A549 (cell line): ENCODE results near the gene VGF. TPM values are rescaled to one million over a fixed set of nuclear protein-coding genes. Genes with fewer than 3 reads are reported as not detected.

ENCODE experiments used
- ATAC-seq, 2 experiments: fragments of 200-7000 bp in 1 of 2; fragments of >200 bp in 1 of 2; cut with Nextera tagmentation in 1 of 2; cut with Tn5 transposase in 1 of 2; 3 replicates each; pipeline versions ENCODE4 v1.8.0 to v1.9.1; 2018 to 2020; ENCODE audit warnings: mild to moderate bottlenecking in 1 of 2, moderate library complexity in 1 of 2
- CTCF ChIA-PET: fragments of 300-600 bp; sonication (Branson Sonifier 250); formaldehyde crosslinking; extraction: SDS; loops from one replicate; lab custom pipeline; 2021; ENCODE audit warnings: antibody characterized with exemption, inconsistent platforms; lab: Yijun Ruan, JAX
- POLR2A ChIA-PET: fragments of 350-600 bp; formaldehyde crosslinking; extraction: SDS; loops from one replicate; lab custom pipeline; 2021; ENCODE audit warnings: antibody characterized with exemption, inconsistent platforms; lab: Yijun Ruan, JAX
- DNase-seq, 2 experiments: peaks; one replicate each; pipeline versions ENCODE4 v3.0.0 to v3.0.0-alpha.2; 2011 to 2016; ENCODE audit warnings: low read depth in 1 of 2, low spot score in 1 of 2
- FAIRE-seq: peaks from 2 replicates; lab custom pipeline; 2011; peaks lifted over from hg19 to GRCh38; lab: Jason Lieb, UNC
- H3K27ac ChIP-seq, 2 experiments: fragments of >200 bp; sonication (Bioruptor Twin); formaldehyde crosslinking; 3 replicates each; pipeline ENCODE4 v1.5.1; 2016 to 2017
- H3K4me1 ChIP-seq: fragments of >200 bp; sonication (Bioruptor Twin); formaldehyde crosslinking; 3 replicates; pipeline ENCODE4 v1.6.1; 2016
- H3K4me2 ChIP-seq: fragments of >200 bp; sonication (Bioruptor Twin); formaldehyde crosslinking; 3 replicates; pipeline ENCODE4 v1.6.1; 2016
- H3K4me3 ChIP-seq: fragments of >200 bp; sonication (Bioruptor Twin); formaldehyde crosslinking; 3 replicates; pipeline ENCODE4 v1.5.1; 2016
- H3K9me3 ChIP-seq: fragments of >200 bp; sonication (Bioruptor Twin); formaldehyde crosslinking; 3 replicates; pipeline ENCODE4 v1.6.1; 2016
- BHLHE40 ChIP-seq: IDR thresholded peaks from 2 replicates; pipeline ENCODE4 v1.6.1; 2012; ENCODE audit warnings: low read depth, low read length, inconsistent platforms
- CBX8 ChIP-seq: fragments of 200-600 bp; sonication (generic); IDR thresholded peaks from 2 replicates; pipeline ENCODE4 v1.6.1; 2016
- CHD2 ChIP-seq: fragments of 150-350 bp; IDR thresholded peaks from 2 replicates; pipeline ENCODE4 v1.6.1; 2014; ENCODE audit warnings: low read length; ENCODE audit not compliant: partially characterized antibody
- EP300 ChIP-seq, 2 experiments: fragments of >200 bp; sonication (Bioruptor Twin); formaldehyde crosslinking; IDR thresholded peaks; 2 replicates in 1 of 2; 3 replicates in 1 of 2; pipeline ENCODE4 v1.6.1; 2016 to 2017
- ESRRA ChIP-seq: fragments of 150-350 bp; IDR thresholded peaks from 2 replicates; pipeline ENCODE4 v1.6.1; 2014; ENCODE audit warnings: mild to moderate bottlenecking, low read length, borderline replicate concordance
- FOSB ChIP-seq: fragments of 250-450 bp; sonication (Bioruptor Pico); IDR thresholded peaks from 2 replicates; pipeline ENCODE4 v1.5.0; 2020; ENCODE audit warnings: mild to moderate bottlenecking, moderate library complexity
- FOSL2 ChIP-seq, 2 experiments: fragments of 450-650 bp in 1 of 2; fragments of >200 bp in 1 of 2; sonication (Bioruptor Twin) in 1 of 2; formaldehyde crosslinking; IDR thresholded peaks; 2 replicates each; pipeline versions ENCODE4 v1.5.0 to v1.6.1; 2016 to 2020; ENCODE audit warnings: mild to moderate bottlenecking in 1 of 2, moderate library complexity in 1 of 2
- GATA3 ChIP-seq: IDR thresholded peaks from 2 replicates; pipeline ENCODE4 v1.6.1; 2012; ENCODE audit warnings: borderline replicate concordance
- HDAC2 ChIP-seq: fragments of 200-600 bp; sonication (generic); IDR thresholded peaks from 2 replicates; pipeline ENCODE4 v1.6.1; 2016
- HOXA7 ChIP-seq: fragments of 250-450 bp; sonication (Bioruptor Pico); IDR thresholded peaks from 2 replicates; pipeline ENCODE4 v1.5.0; 2020; ENCODE audit warnings: mild to moderate bottlenecking, moderate library complexity
- HOXB5 ChIP-seq: fragments of 250-450 bp; sonication (Bioruptor Pico); IDR thresholded peaks from 2 replicates; pipeline ENCODE4 v1.5.0; 2020; ENCODE audit warnings: mild to moderate bottlenecking, moderate library complexity
- MAFK ChIP-seq: fragments of 450-650 bp; IDR thresholded peaks from 2 replicates; pipeline ENCODE4 v1.6.1; 2014; ENCODE audit not compliant: partially characterized antibody
- MAZ ChIP-seq: fragments of 150-350 bp; IDR thresholded peaks from 2 replicates; pipeline ENCODE4 v1.6.1; 2014; ENCODE audit warnings: antibody characterized with exemption, low read depth, low read length, borderline replicate concordance
- MYC ChIP-seq: IDR thresholded peaks from 2 replicates; pipeline ENCODE4 v1.6.1; 2012; ENCODE audit warnings: mild to moderate bottlenecking, inconsistent platforms, low read length, improper control_type of control experiment, borderline replicate concordance
- PHF8 ChIP-seq: fragments of 200-600 bp; sonication (generic); IDR thresholded peaks from 2 replicates; pipeline ENCODE4 v1.6.1; 2016; ENCODE audit warnings: low read depth, mild to moderate bottlenecking, antibody characterized with exemption, moderate library complexity, borderline replicate concordance
- POLR2A ChIP-seq: IDR thresholded peaks from 2 replicates; pipeline ENCODE4 v1.6.1; 2012; ENCODE audit warnings: mild to moderate bottlenecking, low read length
- RAD21 ChIP-seq, 2 experiments: fragments of >200 bp in 1 of 2; sonication (Bioruptor Twin) in 1 of 2; formaldehyde crosslinking in 1 of 2; IDR thresholded peaks in 1 of 2; conservative IDR thresholded peaks in 1 of 2; 2 replicates in 1 of 2; 3 replicates in 1 of 2; pipeline ENCODE4 v1.6.1; 2012 to 2018; ENCODE audit warnings: inconsistent platforms in 1 of 2
- RCOR1 ChIP-seq: fragments of 150-350 bp; IDR thresholded peaks from 2 replicates; pipeline ENCODE4 v1.6.1; 2014; ENCODE audit warnings: antibody characterized with exemption, low read length, low read depth
- RFX5 ChIP-seq: fragments of 450-650 bp; IDR thresholded peaks from 2 replicates; pipeline ENCODE4 v1.7.1; 2014; ENCODE audit warnings: antibody characterized with exemption, mild to moderate bottlenecking, moderate library complexity
- SMC3 ChIP-seq: fragments of >200 bp; sonication (Bioruptor Twin); formaldehyde crosslinking; IDR thresholded peaks from 3 replicates; pipeline ENCODE4 v1.6.1; 2018; ENCODE audit warnings: inconsistent platforms
- TFCP2L1 ChIP-seq: fragments of 250-450 bp; sonication (Bioruptor Pico); IDR thresholded peaks from 2 replicates; pipeline ENCODE4 v1.5.0; 2021; ENCODE audit warnings: mild to moderate bottlenecking
- ZC3H11A ChIP-seq: fragments of 450-650 bp; IDR thresholded peaks from 2 replicates; pipeline ENCODE4 v1.6.1; 2014; ENCODE audit warnings: antibody characterized with exemption, mild to moderate bottlenecking
- ZFP36 ChIP-seq: fragments of 450-650 bp; IDR thresholded peaks from 2 replicates; pipeline ENCODE4 v1.6.1; 2014; ENCODE audit warnings: borderline replicate concordance; ENCODE audit not compliant: partially characterized antibody
- ZSCAN20 ChIP-seq: fragments of 250-450 bp; sonication (Bioruptor Pico); IDR thresholded peaks from 2 replicates; pipeline ENCODE4 v1.8.0; 2022; ENCODE audit warnings: mild to moderate bottlenecking, moderate library complexity
- WGBS: methylation state at CpG from one replicate; pipeline ENCODE4 v1.1.6; 2017; ENCODE audit errors: missing lambda C conversion rate; 5-methylcytosine and 5-hydroxymethylcytosine counted together
- polyA plus RNA-seq, 4 experiments: library from polyadenylated mRNA; depleted of rRNA in 3 of 4; stranded (reverse); fragments of >200 nt; fragmentation: RNase III in 1 of 4; extraction: RNeasy Plus Mini Kit Qiagen cat#74134 plus additional on column Dnase treatment in 1 of 4; gene quantifications; 2 replicates in 3 of 4; 3 replicates in 1 of 4; pipeline ENCODE4 v1.2.3, GENCODE V29; 2011 to 2017
- TF ChIP-seq, protein P1 (sequence below): IDR thresholded peaks from 2 replicates; pipeline ENCODE4 v1.6.1; 2012
- TF ChIP-seq, protein P2 (sequence below): fragments of 250-450 bp; sonication (Bioruptor Pico); IDR thresholded peaks from 2 replicates; pipeline ENCODE4 v1.5.0; 2021; ENCODE audit warnings: mild to moderate bottlenecking, moderate library complexity, borderline replicate concordance
- TF ChIP-seq, protein P3 (sequence below): IDR thresholded peaks from 2 replicates; pipeline ENCODE4 v1.6.1; 2012
- TF ChIP-seq, protein P4 (sequence below): fragments of 450-650 bp; IDR thresholded peaks from 2 replicates; pipeline ENCODE4 v1.6.1; 2014; ENCODE audit warnings: antibody characterized with exemption

VGF gene
- polyA plus RNA-seq, 2 of the 4 experiments (the other 2 are of a cell fraction): 0.16 to 2.7 TPM

DNA sequence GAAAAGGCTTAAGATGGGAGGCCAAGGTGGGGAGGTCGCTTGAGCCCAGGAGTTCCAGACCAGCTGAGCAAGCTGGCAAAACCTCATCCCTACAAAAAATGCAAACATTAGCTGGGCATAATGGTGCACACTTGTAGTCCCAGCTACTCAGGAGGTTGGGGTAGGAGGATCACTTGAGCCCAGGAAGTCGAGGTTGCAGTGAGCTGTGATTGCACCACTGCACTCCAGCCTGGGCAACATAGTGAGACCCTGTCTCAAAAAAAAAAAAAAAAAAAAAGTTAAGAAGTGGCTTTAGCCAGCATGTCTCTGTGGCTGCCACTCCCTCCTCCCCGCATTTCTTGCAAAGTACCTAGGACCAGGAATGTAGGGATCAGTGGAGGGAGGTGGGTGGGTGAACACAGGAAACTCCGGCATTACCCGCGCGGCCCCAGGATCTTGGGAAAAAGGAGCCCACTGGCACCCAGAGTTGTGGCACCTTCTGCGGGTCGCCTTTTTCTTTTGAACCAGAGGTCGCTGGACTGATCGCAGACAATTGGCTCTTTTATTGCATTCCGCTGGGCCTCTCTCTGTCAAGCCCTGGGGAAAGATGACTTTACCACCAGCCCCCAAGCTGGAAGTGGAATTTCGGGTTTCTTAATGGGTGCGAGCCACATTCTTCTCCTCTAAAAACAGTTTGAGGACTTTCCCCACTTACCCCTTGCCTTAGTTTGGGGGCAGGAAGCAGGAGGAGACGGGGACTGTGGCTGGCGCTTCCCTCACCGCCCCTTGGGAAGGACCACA is 3.5 kb downstream of the VGF start:
- 80% methylated on average over 17 of the region's 17 CpGs for WGBS
- Histone ChIP-seq H3K4me3 (0 out of 3 replicates have a peak overlapping the region, but pooled peaks have one; percentile 54), H3K27ac (peak overlapping the region; percentile 74 to 83; a peak in 5 of 6 replicates), H3K4me2 (peak overlapping the region; percentile 98)
- no peak for FAIRE-seq
- DNase-seq: no peak
- POLR2A ChIA-PET: interaction anchor here (1.4 kb wide), 1 partner anchor 12 kb away, joined by 4 read pairs; no protein-coding TSS in a partner anchor
- TF ChIP-seq ZFP36 (no peak), FOSB (CRISPR knock-in tag) (no peak), TFCP2L1 (CRISPR knock-in tag) (no peak), MAZ (no peak), PHF8 (no peak), MAFK (no peak), CBX8 (no peak), CHD2 (no peak), FOSL2 (IDR thresholded peaks at IDR 0.05) (no peak), FOSL2 (CRISPR knock-in tag; IDR thresholded peaks at IDR 0.05) (no peak), RCOR1 (no peak), MYC (no peak), HDAC2 (no peak), SMC3 (no peak)
- TF ChIP-seq, protein P1, sequence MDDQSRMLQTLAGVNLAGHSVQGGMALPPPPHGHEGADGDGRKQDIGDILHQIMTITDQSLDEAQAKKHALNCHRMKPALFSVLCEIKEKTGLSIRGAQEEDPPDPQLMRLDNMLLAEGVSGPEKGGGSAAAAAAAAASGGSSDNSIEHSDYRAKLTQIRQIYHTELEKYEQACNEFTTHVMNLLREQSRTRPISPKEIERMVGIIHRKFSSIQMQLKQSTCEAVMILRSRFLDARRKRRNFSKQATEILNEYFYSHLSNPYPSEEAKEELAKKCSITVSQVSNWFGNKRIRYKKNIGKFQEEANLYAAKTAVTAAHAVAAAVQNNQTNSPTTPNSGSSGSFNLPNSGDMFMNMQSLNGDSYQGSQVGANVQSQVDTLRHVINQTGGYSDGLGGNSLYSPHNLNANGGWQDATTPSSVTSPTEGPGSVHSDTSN: no peak
- TF ChIP-seq, all 56 proteins: peak for 0
- no peaks in the 10 kb centered on the region for H3K9me3 ChIP-seq
- no peak for ATAC-seq
- CTCF ChIA-PET: interaction anchor here (0.8 to 16.1 kb wide), 6 partner anchors 9 to 121 kb away, joined by 3 to 235 read pairs (median 6); no protein-coding TSS in a partner anchor
- peaks cover 70% of the 10 kb centered on the region for H3K4me1 ChIP-seq

DNA sequence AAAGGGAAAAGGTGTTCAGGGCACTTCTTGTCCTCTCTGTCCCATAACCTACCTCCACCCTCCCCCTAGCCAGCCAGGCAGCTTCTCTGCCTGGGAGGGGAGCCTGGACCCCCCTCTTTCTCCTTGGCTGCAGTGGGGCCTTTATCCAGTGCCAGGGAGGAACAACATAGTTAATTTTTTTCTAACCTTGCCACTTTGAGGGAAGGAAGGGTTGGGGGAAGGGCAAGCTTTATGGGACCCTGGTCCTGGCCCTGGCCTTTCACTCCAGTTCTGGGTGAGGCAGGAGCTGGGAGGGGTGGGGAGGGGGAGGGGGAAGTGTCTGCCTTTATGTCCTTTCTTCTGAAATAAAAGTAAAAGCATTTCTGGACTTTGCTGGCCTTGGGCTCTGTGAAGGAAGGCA is 4.5 kb downstream of the VGF start:
- DNase-seq (no peak), ATAC-seq (no peak), FAIRE-seq (no peak)
- TF ChIP-seq MYC (no peak), HOXB5 (CRISPR knock-in tag) (no peak), ZC3H11A (no peak), CBX8 (no peak), BHLHE40 (no peak), ZSCAN20 (CRISPR knock-in tag) (no peak), POLR2A (no peak), HOXA7 (CRISPR knock-in tag) (no peak), EP300 (IDR thresholded peaks at IDR 0.05) (no peak), FOSB (CRISPR knock-in tag) (no peak), RCOR1 (no peak), RAD21 (conservative IDR thresholded peaks at IDR 0.05 in 1 of 2, IDR thresholded peaks at IDR 0.05 in 1 of 2) (no peak), ESRRA (no peak), GATA3 (no peak), RFX5 (no peak)
- TF ChIP-seq, protein P2, sequence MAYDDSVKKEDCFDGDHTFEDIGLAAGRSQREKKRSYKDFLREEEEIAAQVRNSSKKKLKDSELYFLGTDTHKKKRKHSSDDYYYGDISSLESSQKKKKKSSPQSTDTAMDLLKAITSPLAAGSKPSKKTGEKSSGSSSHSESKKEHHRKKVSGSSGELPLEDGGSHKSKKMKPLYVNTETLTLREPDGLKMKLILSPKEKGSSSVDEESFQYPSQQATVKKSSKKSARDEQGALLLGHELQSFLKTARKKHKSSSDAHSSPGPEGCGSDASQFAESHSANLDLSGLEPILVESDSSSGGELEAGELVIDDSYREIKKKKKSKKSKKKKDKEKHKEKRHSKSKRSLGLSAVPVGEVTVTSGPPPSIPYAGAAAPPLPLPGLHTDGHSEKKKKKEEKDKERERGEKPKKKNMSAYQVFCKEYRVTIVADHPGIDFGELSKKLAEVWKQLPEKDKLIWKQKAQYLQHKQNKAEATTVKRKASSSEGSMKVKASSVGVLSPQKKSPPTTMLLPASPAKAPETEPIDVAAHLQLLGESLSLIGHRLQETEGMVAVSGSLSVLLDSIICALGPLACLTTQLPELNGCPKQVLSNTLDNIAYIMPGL (CRISPR knock-in tag): no peak
- TF ChIP-seq, protein P3, sequence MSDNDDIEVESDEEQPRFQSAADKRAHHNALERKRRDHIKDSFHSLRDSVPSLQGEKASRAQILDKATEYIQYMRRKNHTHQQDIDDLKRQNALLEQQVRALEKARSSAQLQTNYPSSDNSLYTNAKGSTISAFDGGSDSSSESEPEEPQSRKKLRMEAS: no peak
- TF ChIP-seq, protein P1: no peak
- TF ChIP-seq, protein P4, sequence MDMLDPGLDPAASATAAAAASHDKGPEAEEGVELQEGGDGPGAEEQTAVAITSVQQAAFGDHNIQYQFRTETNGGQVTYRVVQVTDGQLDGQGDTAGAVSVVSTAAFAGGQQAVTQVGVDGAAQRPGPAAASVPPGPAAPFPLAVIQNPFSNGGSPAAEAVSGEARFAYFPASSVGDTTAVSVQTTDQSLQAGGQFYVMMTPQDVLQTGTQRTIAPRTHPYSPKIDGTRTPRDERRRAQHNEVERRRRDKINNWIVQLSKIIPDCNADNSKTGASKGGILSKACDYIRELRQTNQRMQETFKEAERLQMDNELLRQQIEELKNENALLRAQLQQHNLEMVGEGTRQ: no peak
- no peaks in the 10 kb centered on the region for H3K9me3 ChIP-seq
- POLR2A ChIA-PET: no interaction called here
- CTCF ChIA-PET: interaction anchor here (2.3 to 16.1 kb wide), 3 partner anchors 10 to 31 kb away, joined by 8 to 235 read pairs (median 65); no protein-coding TSS in a partner anchor
- H3K4me2 ChIP-seq: peak overlapping the region; percentile 65
- H3K27ac ChIP-seq: peak overlapping the region; percentile 72 to 83
- peaks cover 70% of the 10 kb centered on the region for H3K4me1 ChIP-seq
- H3K4me3 ChIP-seq: no peak overlapping the region
